Measurements from ENCODE around the gene CELA2A.
A peak's percentile ranks its signal among the peaks of the same experiment; 100 is the strongest.

CELA2A gene

DNA sequence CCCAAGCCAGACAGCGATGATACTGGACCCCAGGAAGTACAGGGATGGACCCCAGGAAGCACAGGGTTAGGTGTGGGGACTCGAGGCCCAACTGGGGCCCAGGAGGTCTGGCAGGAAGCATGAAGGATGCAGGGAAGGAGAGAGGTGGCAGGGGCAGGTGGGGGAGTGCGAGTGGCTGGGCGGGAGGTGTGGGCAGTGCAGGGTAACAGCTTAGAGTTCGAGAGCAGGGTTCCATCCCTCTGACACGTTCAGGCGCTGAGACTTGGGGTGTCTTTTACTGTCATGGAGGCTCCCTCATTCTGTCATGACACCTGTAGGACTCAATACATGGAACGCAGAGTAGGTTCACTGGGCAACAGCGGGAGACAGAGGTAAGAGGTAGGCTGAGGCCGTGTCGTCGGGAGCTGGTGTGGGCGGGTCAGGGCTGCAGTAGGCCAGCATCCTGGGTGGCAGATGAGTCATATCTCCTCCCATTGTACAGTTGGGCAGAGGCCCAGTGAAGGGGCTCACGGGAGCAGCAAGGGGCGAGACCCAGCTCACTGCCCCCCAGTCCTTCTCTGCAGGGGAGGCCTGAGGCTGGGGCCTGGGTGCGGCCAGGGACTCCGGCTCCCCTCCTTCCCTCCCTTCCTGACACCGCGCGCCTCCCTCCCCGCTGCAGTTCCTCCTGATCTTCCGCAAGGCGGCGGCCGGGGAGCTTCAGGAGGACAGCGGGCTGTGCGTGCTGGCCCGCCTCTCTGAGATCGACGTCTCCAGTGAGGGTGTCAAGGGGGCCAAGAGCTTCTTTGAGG lies 29.8 kb upstream of the CELA2A start:
- no peak for TF ChIP-seq YY1 (IDR thresholded peaks at IDR 0.05; ENCODE audit: low read depth)
- TF ChIP-seq TEAD4 (IDR thresholded peaks at IDR 0.05) = no peak
- TF ChIP-seq ZBTB7A (IDR thresholded peaks at IDR 0.05; ENCODE audit: low read depth) = 0 out of 2 replicates have a peak, but pooled peaks have one; percentile 14

GRCh38 chr1:15427280-15427666 lies 29.3 kb upstream of the CELA2A start:
- TF ChIP-seq CREB1 (IDR thresholded peaks at IDR 0.05; ENCODE audit: low read depth) = no peak
- TF ChIP-seq ZBTB7A (IDR thresholded peaks at IDR 0.05; ENCODE audit: low read depth) = 0 out of 2 replicates have a peak, but pooled peaks have one; percentile 15

DNA sequence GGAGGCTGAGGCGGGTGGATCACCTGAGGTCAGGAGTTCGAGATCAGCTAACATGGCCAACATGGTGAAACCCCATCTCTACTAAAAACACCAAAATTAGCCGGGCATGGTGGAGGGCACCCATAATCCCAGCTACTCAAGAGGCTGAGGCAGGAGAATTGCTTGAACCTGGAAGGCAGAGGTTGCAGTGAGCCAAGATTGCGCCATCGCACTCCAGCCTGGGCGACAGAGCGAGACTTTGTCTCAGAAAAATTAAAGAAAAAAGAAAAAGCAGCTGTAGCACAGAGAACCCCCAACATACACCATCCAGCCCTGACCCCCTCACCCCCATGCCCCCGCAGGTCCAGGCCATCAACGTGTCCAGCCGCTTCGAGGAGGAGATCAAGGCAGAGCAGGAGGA lies 28.3 kb upstream of the CELA2A start:
- peak; percentile 67 for TF ChIP-seq CEBPB (IDR thresholded peaks at IDR 0.05)

DNA sequence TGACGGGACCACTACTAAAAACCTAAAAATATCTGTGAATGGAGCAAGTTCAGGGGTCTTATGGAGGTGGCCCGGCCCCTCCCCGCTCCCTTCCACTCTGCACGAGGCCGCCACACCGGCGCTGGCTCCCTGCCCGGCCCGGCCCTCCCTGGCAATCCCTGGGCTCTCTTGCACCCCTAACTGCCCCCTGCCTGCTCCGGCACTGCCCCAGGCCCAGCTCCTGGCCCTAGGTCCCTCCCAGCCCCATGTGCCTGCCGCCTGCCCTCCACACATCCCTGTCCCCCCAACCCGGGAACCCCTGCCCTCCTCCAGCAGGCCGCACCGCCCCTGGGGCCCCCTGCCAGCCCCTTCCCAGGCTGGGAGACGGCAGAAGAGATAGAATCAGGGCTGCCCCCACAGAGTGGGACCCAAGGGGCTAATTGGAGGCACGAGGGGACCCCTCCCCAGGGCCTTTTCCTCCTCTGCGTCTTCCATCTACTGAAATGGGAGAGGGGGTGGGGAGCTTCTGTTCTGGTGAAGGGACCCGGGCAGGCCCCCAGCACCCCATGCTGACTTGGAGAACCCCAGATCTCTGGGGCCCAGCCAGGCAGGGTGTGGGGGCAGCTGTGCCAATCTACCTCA lies 27.6 kb upstream of the CELA2A start:
- TF ChIP-seq CREB1 (IDR thresholded peaks at IDR 0.05; ENCODE audit: low read depth) = no peak
- no peak for TF ChIP-seq YY1 (IDR thresholded peaks at IDR 0.05; ENCODE audit: low read depth)
- no peak for TF ChIP-seq ZBTB7A (IDR thresholded peaks at IDR 0.05; ENCODE audit: low read depth)
- no peak for TF ChIP-seq EGR1 (IDR thresholded peaks at IDR 0.05)

GRCh38 chr1:15429701-15430149 lies 26.8 kb upstream of the CELA2A start:
- TF ChIP-seq USF1 (IDR thresholded peaks at IDR 0.05) = no peak
- no peak for TF ChIP-seq MAX (IDR thresholded peaks at IDR 0.05)
- TF ChIP-seq TEAD4 (IDR thresholded peaks at IDR 0.05) = no peak
- no peak for TF ChIP-seq FOXM1 (IDR thresholded peaks at IDR 0.05; ENCODE audit: borderline replicate concordance, low read depth)
- no peak for TF ChIP-seq EGR1 (IDR thresholded peaks at IDR 0.05)
- TF ChIP-seq TCF12 (IDR thresholded peaks at IDR 0.05; ENCODE audit: low read depth) = no peak
- TF ChIP-seq CEBPB (IDR thresholded peaks at IDR 0.05) = no peak
- no peak for TF ChIP-seq EP300 (IDR thresholded peaks at IDR 0.05; ENCODE audit: borderline replicate concordance)

- TF ChIP-seq TAF1 (IDR thresholded peaks at IDR 0.05; ENCODE audit: low read depth) = no peak
- TF ChIP-seq MAX (IDR thresholded peaks at IDR 0.05) = no peak
- no peak for TF ChIP-seq REST (IDR thresholded peaks at IDR 0.05; ENCODE audit: low read depth)
- TF ChIP-seq CREB1 (IDR thresholded peaks at IDR 0.05; ENCODE audit: low read depth) = no peak
- TF ChIP-seq EGR1 (IDR thresholded peaks at IDR 0.05) = no peak
- TF ChIP-seq USF1 (IDR thresholded peaks at IDR 0.05) = no peak
- TF ChIP-seq FOXM1 (IDR thresholded peaks at IDR 0.05; ENCODE audit: borderline replicate concordance, low read depth) = no peak
- TF ChIP-seq YY1 (IDR thresholded peaks at IDR 0.05; ENCODE audit: low read depth) = no peak
- TF ChIP-seq ZBTB7A (IDR thresholded peaks at IDR 0.05; ENCODE audit: low read depth) = peak; percentile 87
- peak; percentile 97 for TF ChIP-seq RAD21 (IDR thresholded peaks at IDR 0.05; ENCODE audit: low read depth)
- no peak for TF ChIP-seq NFIC (IDR thresholded peaks at IDR 0.05)
- no peak for TF ChIP-seq EP300 (IDR thresholded peaks at IDR 0.05; ENCODE audit: borderline replicate concordance)
Measured at GRCh38 chr1:15430787-15431570, 25.6 kb upstream of the CELA2A start.

DNA sequence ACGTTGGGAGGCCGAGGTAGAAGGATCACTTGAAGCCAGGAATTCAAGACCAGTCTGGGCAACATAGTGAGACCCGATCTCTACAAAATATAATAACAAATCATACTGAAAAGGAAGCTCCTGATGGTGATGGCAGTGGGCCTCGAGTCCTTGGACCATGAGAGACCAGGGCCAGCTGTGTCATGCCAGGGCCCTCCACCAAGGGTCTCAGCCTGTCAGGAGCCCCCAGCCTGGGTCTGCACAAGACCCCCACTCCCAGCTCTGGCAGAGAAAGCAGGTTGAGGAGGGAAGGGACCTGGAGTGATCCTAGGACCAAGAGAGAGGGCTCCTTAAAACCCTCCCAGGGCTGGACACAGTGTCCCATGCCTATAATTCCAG lies 25.0 kb upstream of the CELA2A start:
- TF ChIP-seq TCF12 (IDR thresholded peaks at IDR 0.05; ENCODE audit: low read depth) = no peak
- no peak for TF ChIP-seq NFIC (IDR thresholded peaks at IDR 0.05)
- no peak for TF ChIP-seq YY1 (IDR thresholded peaks at IDR 0.05; ENCODE audit: low read depth)
- no peak for TF ChIP-seq RAD21 (IDR thresholded peaks at IDR 0.05; ENCODE audit: low read depth)
- TF ChIP-seq CEBPB (IDR thresholded peaks at IDR 0.05) = no peak
- TF ChIP-seq MAX (IDR thresholded peaks at IDR 0.05) = no peak
- TF ChIP-seq CREB1 (IDR thresholded peaks at IDR 0.05; ENCODE audit: low read depth) = no peak
- TF ChIP-seq ZBTB7A (IDR thresholded peaks at IDR 0.05; ENCODE audit: low read depth) = no peak
- no peak for TF ChIP-seq USF1 (IDR thresholded peaks at IDR 0.05)
- TF ChIP-seq EGR1 (IDR thresholded peaks at IDR 0.05) = no peak
- TF ChIP-seq FOXM1 (IDR thresholded peaks at IDR 0.05; ENCODE audit: borderline replicate concordance, low read depth) = no peak
- TF ChIP-seq EP300 (IDR thresholded peaks at IDR 0.05; ENCODE audit: borderline replicate concordance) = no peak
- TF ChIP-seq TAF1 (IDR thresholded peaks at IDR 0.05; ENCODE audit: low read depth) = no peak
- no peak for TF ChIP-seq TEAD4 (IDR thresholded peaks at IDR 0.05)
- no peak for TF ChIP-seq REST (IDR thresholded peaks at IDR 0.05; ENCODE audit: low read depth)

All from Ishikawa (cell line).